Measurements from ENCODE around the gene POU2F1. TPM values are rescaled to one million over a fixed set of nuclear protein-coding genes. Genes with fewer than 3 reads are reported as not detected.

The POU2F1 gene
- total and polyA plus RNA-seq, 2 donors (not counting 3 experiments of a cell fraction or from before 2014, with no cell fraction given) = 6.0 to 12.9 TPM

DNA sequence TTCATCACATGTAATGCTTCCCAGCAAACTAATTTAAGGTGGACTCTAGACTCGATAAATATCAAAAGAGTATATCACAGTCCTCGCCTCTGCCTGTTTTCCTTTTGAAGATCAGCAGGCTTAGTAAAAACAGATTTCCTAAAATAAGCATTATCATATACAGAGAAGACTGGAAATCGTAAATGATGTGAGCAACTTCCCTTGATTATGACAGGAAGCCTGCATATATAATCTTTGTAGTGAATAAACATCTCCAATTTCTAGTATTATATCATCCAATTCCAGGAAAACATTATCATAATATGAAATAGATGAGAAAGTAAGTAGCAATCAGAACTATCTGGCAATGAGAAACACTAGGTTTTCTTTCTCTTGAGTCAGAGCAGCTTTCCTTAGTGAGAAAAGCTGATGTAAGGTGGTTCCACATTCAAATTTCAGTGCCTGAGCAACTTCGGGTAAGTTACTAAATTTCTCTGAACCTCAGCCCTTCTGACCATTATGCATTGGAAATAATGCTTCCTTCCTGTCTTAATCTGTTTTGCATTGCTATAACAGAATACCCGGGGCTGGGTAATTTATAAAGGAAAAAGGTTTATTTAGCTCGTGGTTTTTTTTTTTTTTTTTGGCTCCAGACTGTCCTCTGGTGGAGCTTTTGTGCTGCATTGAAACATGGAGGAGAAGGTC is 12.6 kb upstream of the POU2F1 start:
- no TSS peak for BruUV-seq (replicated peaks)
- H4K20me1 ChIP-seq (replicated peaks; ENCODE audit: control insufficient read depth, extremely low read depth, insufficient read depth, low read length) = no peaks in the 10 kb centered on the region
- H3K27ac ChIP-seq (ENCODE audit: insufficient read depth, low read depth, low read length) = no peak overlapping the region
- dilution Hi-C loops (cut with MboI; ENCODE audit: extremely low pct_ligation_motif_present, low sequenced_read_pairs) = no loop called here
- DNase-seq (ENCODE audit: low read depth, low spot score) (no peak), FAIRE-seq (no peak)
- CTCF ChIA-PET = interaction anchor here (0.7 to 0.8 kb wide), 2 partner anchors 134 to 141 kb away, joined by 3 read pairs; no protein-coding TSS in a partner anchor
- no peaks in the 10 kb centered on the region for H3K79me2 ChIP-seq (ENCODE audit: control insufficient read depth, insufficient read depth, low read length)
- H3K9me1 ChIP-seq (replicated peaks; ENCODE audit: control insufficient read depth, extremely low read depth, insufficient read depth, low read length) = no peaks in the 10 kb centered on the region
- H3K9ac ChIP-seq (replicated peaks; ENCODE audit: extremely low read depth, insufficient read depth, low read length) = no peak overlapping the region
- H3K27me3 ChIP-seq (ENCODE audit: control insufficient read depth in 2 of 2, insufficient read depth in 2 of 2, low read length in 2 of 2) = peaks cover 8 to 12% of the 10 kb centered on the region in 2 experiments
- TF ChIP-seq GATA2 (IDR thresholded peaks at IDR 0.05; ENCODE audit: insufficient read depth, insufficient read length, low read depth, low read length) (no peak), CTCF (IDR thresholded peaks at IDR 0.05; ENCODE audit: extremely low read depth in 1 of 2, insufficient read depth in 1 of 2, low read depth in 1 of 2, low read length in 2 of 2) (no peak), MAX (IDR thresholded peaks at IDR 0.05; ENCODE audit: insufficient read depth, insufficient read length) (no peak), POLR2AphosphoS5 (IDR thresholded peaks at IDR 0.05; ENCODE audit: insufficient read depth, low read depth, low read length) (no peak), MYC (IDR thresholded peaks at IDR 0.05; ENCODE audit: low read depth, low read length) (no peak), FOS (IDR thresholded peaks at IDR 0.05; ENCODE audit: borderline replicate concordance, insufficient read depth, low read length) (no peak), EZH2 (IDR thresholded peaks at IDR 0.05; ENCODE audit: borderline replicate concordance, low read depth, low read length, severe bottlenecking) (no peak)
- H3K36me3 ChIP-seq (ENCODE audit: control insufficient read depth in 2 of 2, extremely low read depth in 1 of 2, insufficient read depth in 2 of 2, low read length in 2 of 2) = no peaks in the 10 kb centered on the region
- POLR2A ChIA-PET = no interaction called here
- H3K4me2 ChIP-seq (ENCODE audit: insufficient read depth, low read length) = no peak overlapping the region
- H3K4me3 ChIP-seq (replicated peaks in 1 of 3; ENCODE audit: insufficient read depth in 1 of 3, low read depth in 1 of 3, low read length in 3 of 3) = no peak overlapping the region
- no peaks in the 10 kb centered on the region for H3K4me1 ChIP-seq (ENCODE audit: control insufficient read depth, extremely low read depth, insufficient read depth, low read length)
- H3K9me3 ChIP-seq (replicated peaks; ENCODE audit: control insufficient read depth, insufficient read depth, low read length) = no peaks in the 10 kb centered on the region
- intact Hi-C loops (cut with micrococcal nuclease) = no loop called here
- H2AFZ ChIP-seq (ENCODE audit: low read depth, low read length) = no peak overlapping the region
